ENCODE data around the gene NKD1.

- TF ChIP-seq EZH2 (IDR thresholded peaks at IDR 0.05; ENCODE audit: insufficient read depth, poor library complexity, severe bottlenecking) (no peak), EZH2phosphoT487 (IDR thresholded peaks at IDR 0.05; ENCODE audit: insufficient read depth, low read depth) (no peak)
Observed at GRCh38 chr16:50572700-50573099, 24.5 kb downstream of the NKD1 start.

Measured in GM23248 (cell line).